Stimulated activated naive CD4-positive, alpha-beta T cell (primary cell): Measurements from ENCODE around the gene CFAP100.

ENCODE experiments used
- DNase-seq, 6 experiments: peaks; one replicate each; lab custom pipeline; 2025; lab: John Stamatoyannopoulos, UW

CFAP100 gene

GRCh38 chr3:126442856-126443242 lies 48.1 kb downstream of the CFAP100 start:
- DNase-seq = no peak

GRCh38 chr3:126445506-126445905 lies 50.8 kb downstream of the CFAP100 start:
- DNase-seq = no peak

- no peak for DNase-seq
These were observed 51.6 kb downstream of the CFAP100 start for GRCh38 chr3:126446301-126446700.

GRCh38 chr3:126446791-126447190 lies 52.1 kb downstream of the CFAP100 start:
- no peak for DNase-seq

- DNase-seq = no peak
These were observed 52.9 kb downstream of the CFAP100 start for GRCh38 chr3:126447456-126448106.

GRCh38 chr3:126448136-126448892 lies 53.6 kb downstream of the CFAP100 start:
- no peak for DNase-seq

GRCh38 chr3:126448893-126449180 lies 54.1 kb downstream of the CFAP100 start:
- DNase-seq = no peak

GRCh38 chr3:126449621-126450051 lies 54.9 kb downstream of the CFAP100 start:
- no peak for DNase-seq

GRCh38 chr3:126450219-126450618 lies 55.5 kb downstream of the CFAP100 start:
- DNase-seq = no peak

GRCh38 chr3:126450744-126451143 lies 56.0 kb downstream of the CFAP100 start:
- DNase-seq = no peak

GRCh38 chr3:126451511-126451910 lies 56.8 kb downstream of the CFAP100 start:
- no peak for DNase-seq

- DNase-seq = no peak
These were observed 57.5 kb downstream of the CFAP100 start for GRCh38 chr3:126452213-126452612.

- DNase-seq = no peak
These were observed 59.3 kb downstream of the CFAP100 start for GRCh38 chr3:126454025-126454424.

GRCh38 chr3:126454437-126455198 lies 59.9 kb downstream of the CFAP100 start:
- no peak for DNase-seq

GRCh38 chr3:126456211-126456610 lies 61.5 kb downstream of the CFAP100 start:
- no peak for DNase-seq

GRCh38 chr3:126456766-126457388 lies 62.2 kb downstream of the CFAP100 start:
- no peak for DNase-seq

GRCh38 chr3:126459111-126459762 lies 64.5 kb downstream of the CFAP100 start:
- DNase-seq = no peak

- DNase-seq = no peak
These were observed 65.0 kb downstream of the CFAP100 start for GRCh38 chr3:126459763-126460127.

- no peak for DNase-seq
These were observed 65.7 kb downstream of the CFAP100 start for GRCh38 chr3:126460381-126460780.

GRCh38 chr3:126461450-126462070 lies 66.9 kb downstream of the CFAP100 start:
- DNase-seq = no peak

GRCh38 chr3:126463521-126463920 lies 68.8 kb downstream of the CFAP100 start:
- DNase-seq = no peak

- no peak for DNase-seq
These were observed 69.4 kb downstream of the CFAP100 start for GRCh38 chr3:126464093-126464492.
